Measurements from ENCODE around the gene SPRY1. TPM values are rescaled to one million over a fixed set of nuclear protein-coding genes. Genes with fewer than 3 reads are reported as not detected.

Gene SPRY1
- total RNA-seq, 4 donors from 2014 or later, result 101 to 195 (median 169) TPM

GRCh38 chr4:123450393-123450792 is 53.8 kb downstream of the SPRY1 start:
- no peak overlapping the region for H3K27ac ChIP-seq
- TF ChIP-seq POLR2A (IDR thresholded peaks at IDR 0.05) (no peak), EP300 (IDR thresholded peaks at IDR 0.05) (no peak), CTCF (IDR thresholded peaks at IDR 0.05) (no peak)
- no peaks in the 10 kb centered on the region for H3K9me3 ChIP-seq

GRCh38 chr4:123452616-123453015 is 56.0 kb downstream of the SPRY1 start:
- peak; percentile 55 to 83 for DNase-seq (ENCODE audit: low spot score in 2 of 2)
- Histone ChIP-seq H3K4me3 (no peak overlapping the region), H3K4me1 (peaks cover 0 to 14% (median 7%) of the 10 kb centered on the region in 4 donors), H3K27me3 (no peaks in the 10 kb centered on the region), H3K27ac (no peak overlapping the region), H3K36me3 (no peaks in the 10 kb centered on the region), H3K9me3 (no peaks in the 10 kb centered on the region)
- TF ChIP-seq CTCF (IDR thresholded peaks at IDR 0.05), result no peak
- TF ChIP-seq EP300 (IDR thresholded peaks at IDR 0.05), result no peak
- TF ChIP-seq POLR2A (IDR thresholded peaks at IDR 0.05), result no peak

More at GRCh38 chr4:123450393-123450792, 53.8 kb downstream of the SPRY1 start:
- H3K4me3 ChIP-seq, result no peak overlapping the region
- DNase-seq (ENCODE audit: low spot score in 2 of 2), result no peak
- no peaks in the 10 kb centered on the region for H3K36me3 ChIP-seq
- H3K4me1 ChIP-seq, result peaks cover 0 to 14% (median 7%) of the 10 kb centered on the region in 4 donors
- no peaks in the 10 kb centered on the region for H3K27me3 ChIP-seq

GRCh38 chr4:123453061-123453680 is 56.6 kb downstream of the SPRY1 start:
- Histone ChIP-seq H3K9me3 (no peaks in the 10 kb centered on the region), H3K4me3 (no peak overlapping the region), H3K27ac (no peak overlapping the region), H3K27me3 (no peaks in the 10 kb centered on the region), H3K36me3 (no peaks in the 10 kb centered on the region), H3K4me1 (peaks cover 0 to 14% (median 7%) of the 10 kb centered on the region in 4 donors)
- no peak for DNase-seq (ENCODE audit: low spot score in 2 of 2)
- 75 to 82% methylated on average over 3 of the region's 3 CpGs for WGBS, 2 donors
- TF ChIP-seq POLR2A (IDR thresholded peaks at IDR 0.05) (no peak), CTCF (IDR thresholded peaks at IDR 0.05) (no peak), EP300 (IDR thresholded peaks at IDR 0.05) (no peak)

All from tibial nerve (tissue), 4 donors.